ENCODE data around the gene CERK. TPM values are rescaled to one million over a fixed set of nuclear protein-coding genes. Genes with fewer than 3 reads are reported as not detected.
"Not testable (repeated sequence)": the region's sequence is repeated elsewhere in the genome, so short reads cannot be mapped to it uniquely, and the experiment has no call there.

Gene CERK
- 10 to 100 TPM; 38.4 to 41.8 TPM for total RNA-seq

- Mint-ChIP-seq H3K27me3 (no peaks in the 10 kb centered on the region), H3K36me3 (ENCODE audit: low read depth) (peaks cover 20% of the 10 kb centered on the region), H3K9me3 (peaks cover 5% of the 10 kb centered on the region), H3K4me3 (peak within 1 kb of the TSS; percentile 93), H3K27ac (peak within 1 kb of the TSS; percentile 98), H3K4me1 (ENCODE audit: low read depth) (peaks cover 36% of the 10 kb centered on the region)
- ChIA-PET CTCF (interaction anchor here (0.7 to 3.7 kb wide), 6 partner anchors 12 to 65 kb away, joined by 3 to 16 read pairs (median 4); partner anchors contain the start of gene TBC1D22A), POLR2A (interaction anchor here (1.0 to 2.8 kb wide), 5 partner anchors 10 to 31 kb away, joined by 3 to 14 read pairs (median 6); partner anchors contain the start of gene TBC1D22A)
- intact Hi-C loops (cut with micrococcal nuclease): no loop called here
- TF ChIP-seq CTCF (IDR thresholded peaks at IDR 0.05): no peak
- ATAC-seq (peak; percentile 43), DNase-seq (peak; percentile 43)
These were observed at the start of gene CERK for GRCh38 chr22:46737976-46738646. CERK (minus strand) TSS chr22:46738252; CDS start chr22:46738148, 104 bp downstream.

- intact Hi-C loops (cut with micrococcal nuclease): no loop called here
- ChIA-PET POLR2A (interaction anchor here (1.4 kb wide), 1 partner anchor 22 kb away, joined by 4 read pairs; no protein-coding TSS in a partner anchor), CTCF (interaction anchor here (1.0 to 4.0 kb wide), 3 partner anchors 20 to 220 kb away, joined by 3 to 22 read pairs (median 6); no protein-coding TSS in a partner anchor)
- no peaks in the 10 kb centered on the region for H3K9me3 Mint-ChIP-seq
- H3K27ac Mint-ChIP-seq: no peak overlapping the region
- ATAC-seq (no peak), DNase-seq (no peak)
- H3K4me1 Mint-ChIP-seq (ENCODE audit: low read depth): peaks cover 25% of the 10 kb centered on the region
- H3K36me3 Mint-ChIP-seq (ENCODE audit: low read depth): peaks cover 17% of the 10 kb centered on the region
- no peak overlapping the region for H3K4me3 Mint-ChIP-seq
- TF ChIP-seq CTCF (IDR thresholded peaks at IDR 0.05): no peak
- H3K27me3 Mint-ChIP-seq: no peaks in the 10 kb centered on the region
These were observed 45.7 kb upstream of the CERK start for GRCh38 chr22:46783721-46784120.

GRCh38 chr22:46782200-46782599, 44.1 kb upstream of the CERK start:
- H3K27ac Mint-ChIP-seq; POLR2A ChIA-PET; H3K27me3 Mint-ChIP-seq; DNase-seq; H3K4me3 Mint-ChIP-seq; intact Hi-C loops (cut with micrococcal nuclease); H3K9me3 Mint-ChIP-seq; ATAC-seq: not testable (repeated sequence)
- Mint-ChIP-seq H3K4me1 (ENCODE audit: low read depth) (peaks cover 23% of the 10 kb centered on the region), H3K36me3 (ENCODE audit: low read depth) (peaks cover 16% of the 10 kb centered on the region)
- CTCF ChIA-PET: interaction anchor here (0.7 to 4.0 kb wide), 2 partner anchors 16 to 21 kb away, joined by 4 to 22 read pairs; no protein-coding TSS in a partner anchor

- intact Hi-C loops (cut with micrococcal nuclease): no loop called here
- Mint-ChIP-seq H3K27ac (no peak overlapping the region), H3K36me3 (ENCODE audit: low read depth) (peaks cover 15% of the 10 kb centered on the region), H3K4me3 (no peak overlapping the region), H3K4me1 (ENCODE audit: low read depth) (peaks cover 32% of the 10 kb centered on the region), H3K27me3 (no peaks in the 10 kb centered on the region), H3K9me3 (no peaks in the 10 kb centered on the region)
- POLR2A ChIA-PET: no interaction called here
- CTCF ChIA-PET: interaction anchor here (2.4 kb wide), 1 partner anchor 22 kb away, joined by 11 read pairs; no protein-coding TSS in a partner anchor
- DNase-seq: no peak
- no peak for TF ChIP-seq CTCF (IDR thresholded peaks at IDR 0.05)
- ATAC-seq: no peak
These were observed 43.2 kb upstream of the CERK start for GRCh38 chr22:46781291-46781690.

- DNase-seq (no peak), ATAC-seq (no peak)
- CTCF ChIA-PET: interaction anchor here (0.9 to 2.4 kb wide), 6 partner anchors 14 to 50 kb away, joined by 3 to 11 read pairs (median 4); no protein-coding TSS in a partner anchor
- no peak for TF ChIP-seq CTCF (IDR thresholded peaks at IDR 0.05)
- Mint-ChIP-seq H3K4me1 (ENCODE audit: low read depth) (peaks cover 41% of the 10 kb centered on the region), H3K9me3 (no peaks in the 10 kb centered on the region), H3K4me3 (no peak overlapping the region), H3K27ac (no peak overlapping the region), H3K36me3 (ENCODE audit: low read depth) (peaks cover 16% of the 10 kb centered on the region), H3K27me3 (no peaks in the 10 kb centered on the region)
- POLR2A ChIA-PET: interaction anchor here (0.6 to 1.1 kb wide), 3 partner anchors 18 to 234 kb away, joined by 3 read pairs; no protein-coding TSS in a partner anchor
- intact Hi-C loops (cut with micrococcal nuclease): no loop called here
These were observed 42.4 kb upstream of the CERK start for GRCh38 chr22:46780453-46780852.
